K562 (cell line): ENCODE measurements around the gene FOXO3. TPM values are rescaled to one million over a fixed set of nuclear protein-coding genes. Genes with fewer than 3 reads are reported as not detected.

Experiments used
- ATAC-seq: fragments of 200-7000 bp; cut with Tn5 transposase; 3 replicates; pipeline ENCODE4 v1.9.1; 2020; ENCODE audit warnings: moderate library complexity
- BruUV-seq: library from RNA; stranded (reverse); fragments of 400-500 nt; replicated peaks from 2 replicates; lab custom pipeline; 2021; lab: Mats Ljungman, UMichigan
- CTCF ChIA-PET: fragments of 300-600 bp; formaldehyde crosslinking; extraction: SDS; loops from one replicate; lab custom pipeline; 2021; ENCODE audit warnings: low intra/inter-chr PET ratio; lab: Yijun Ruan, JAX
- POLR2A ChIA-PET: fragments of 300-600, 350-650 bp; sonication (Branson Sonifier 250); formaldehyde crosslinking; extraction: SDS; loops from one replicate; lab custom pipeline; 2021; ENCODE audit warnings: antibody characterized with exemption, inconsistent platforms; lab: Yijun Ruan, JAX
- DNase-seq, 4 experiments: peaks; one replicate each; pipeline versions ENCODE4 v3.0.0 to v3.0.0-alpha.2; 2011 to 2018; ENCODE audit warnings: low spot score in 3 of 4, mixed read lengths in 3 of 4; ENCODE audit errors: extremely low read depth in 1 of 4
- FAIRE-seq: peaks from 2 replicates; lab custom pipeline; 2011; peaks lifted over from hg19 to GRCh38; lab: Jason Lieb, UNC
- H2AFZ ChIP-seq: 2 replicates; pipeline ENCODE4 v1.6.0; 2011; ENCODE audit warnings: low read depth, low read length, control low read depth, inconsistent platforms
- H3K27ac ChIP-seq: fragments of 200-600 bp; 3 replicates; pipeline ENCODE4 v1.8.0; 2011; ENCODE audit warnings: low read depth, mild to moderate bottlenecking, control low read depth, inconsistent platforms, low read length, moderate library complexity, mixed read lengths; ENCODE audit errors: extremely low read depth
- H3K27me3 ChIP-seq, 2 experiments: fragments of 300-600 bp in 1 of 2; 2 replicates in 1 of 2; 3 replicates in 1 of 2; pipeline versions ENCODE4 v1.6.0 to v1.8.0; 2011; ENCODE audit warnings: inconsistent platforms in 2 of 2, low read length in 2 of 2, mild to moderate bottlenecking in 1 of 2, mixed read lengths in 1 of 2, moderate library complexity in 1 of 2; ENCODE audit not compliant: control insufficient read depth in 2 of 2, insufficient read depth in 2 of 2
- H3K36me3 ChIP-seq: fragments of 300-600 bp; 3 replicates; pipeline ENCODE4 v1.8.0; 2011; ENCODE audit warnings: mild to moderate bottlenecking, low read length, inconsistent platforms; ENCODE audit not compliant: control insufficient read depth, insufficient read depth
- H3K4me1 ChIP-seq, 2 experiments: fragments of 200-600 bp in 1 of 2; replicated peaks in 1 of 2; 2 replicates in 1 of 2; 3 replicates in 1 of 2; pipeline versions ENCODE4 v1.5.1 to v1.8.0; 2011; ENCODE audit warnings: inconsistent platforms in 2 of 2, low read length in 2 of 2, mild to moderate bottlenecking in 1 of 2, mixed read lengths in 1 of 2, moderate library complexity in 1 of 2; ENCODE audit not compliant: control insufficient read depth in 2 of 2, insufficient read depth in 2 of 2
- H3K4me2 ChIP-seq: 2 replicates; pipeline ENCODE4 v1.6.1; 2011; ENCODE audit warnings: low read length, control low read depth, inconsistent platforms, mixed read lengths; ENCODE audit not compliant: insufficient read depth
- H3K4me3 ChIP-seq: fragments of 200-600 bp; sonication (generic), shearing (Covaris generic); 2 replicates; pipeline ENCODE4 v1.5.1; 2016; ENCODE audit warnings: control low read depth, inconsistent platforms
- H3K79me2 ChIP-seq: fragments of 200-600 bp; 3 replicates; pipeline ENCODE4 v1.8.0; 2011; ENCODE audit warnings: low read length, inconsistent platforms; ENCODE audit not compliant: control insufficient read depth, insufficient read depth
- H3K9ac ChIP-seq, 2 experiments: 2 replicates each; pipeline versions ENCODE4 v1.6.0 to v1.6.1; 2011; ENCODE audit warnings: low read depth in 2 of 2, low read length in 2 of 2, control low read depth in 1 of 2, inconsistent platforms in 1 of 2, mild to moderate bottlenecking in 1 of 2, mixed read lengths in 1 of 2; ENCODE audit not compliant: insufficient read depth in 1 of 2
- H3K9me1 ChIP-seq: one replicate; pipeline ENCODE4 v1.6.0; 2011; ENCODE audit warnings: inconsistent platforms, mild to moderate bottlenecking, low read length, moderate library complexity; ENCODE audit not compliant: control insufficient read depth, insufficient read depth
- H3K9me3 ChIP-seq: replicated peaks from 2 replicates; pipeline ENCODE4 v1.5.1; 2011; ENCODE audit warnings: low read depth, low read length, inconsistent platforms; ENCODE audit not compliant: control insufficient read depth, insufficient read depth
- H4K20me1 ChIP-seq: replicated peaks from 2 replicates; pipeline ENCODE4 v1.6.1; 2011; ENCODE audit warnings: low read length, inconsistent platforms, mixed read lengths; ENCODE audit not compliant: control insufficient read depth, insufficient read depth
- CEBPB ChIP-seq: fragments of 450-650 bp; IDR thresholded peaks from 2 replicates; pipeline ENCODE4 v1.6.1; 2016; ENCODE audit warnings: missing genetic modification characterization, missing compliant biosample characterization
- CEBPG ChIP-seq, 3 experiments: fragments of 200-800 bp in 1 of 3; sonication (Bioruptor generic) in 1 of 3; sonication (generic) in 1 of 3; formaldehyde crosslinking in 1 of 3; IDR thresholded peaks in 2 of 3; conservative IDR thresholded peaks in 1 of 3; 2 replicates each; pipeline versions ENCODE4 v1.6.1 to v1.8.0; 2016 to 2022; ENCODE audit warnings: missing compliant biosample characterization in 2 of 3, missing genetic modification characterization in 2 of 3, mild to moderate bottlenecking in 1 of 3, missing genetic modification reagents in 1 of 3
- CSDE1 ChIP-seq, 2 experiments: fragments of 450-650 bp; IDR thresholded peaks; 2 replicates each; pipeline ENCODE4 v1.6.1; 2016; ENCODE audit warnings: mild to moderate bottlenecking in 1 of 2
- WGBS: fragments of 100-300 bp; shearing (Covaris generic); methylation state at CpG from one replicate; pipeline ENCODE4 v1.1.6; 2016; ENCODE audit warnings: low coverage, mixed read lengths; ENCODE audit not compliant: insufficient coverage; ENCODE audit errors: missing lambda C conversion rate; 5-methylcytosine and 5-hydroxymethylcytosine counted together
- in situ Hi-C: fragments of 300-500 bp; cut with MboI; formaldehyde crosslinking; loops from 4 replicates; pipeline ENCODE4 v1.15.0; 2018; ENCODE audit warnings: inconsistent platforms, mixed read lengths
- intact Hi-C: fragments of 100-400 bp; cut with micrococcal nuclease; formaldehyde crosslinking; loops from 2 replicates; pipeline ENCODE4 v1.14.2; 2022
- polyA plus RNA-seq, 8 experiments: library from polyadenylated mRNA; depleted of rRNA in 4 of 8; stranded (reverse) in 5 of 8; unstranded in 3 of 8; fragments of >200 nt; fragmentation: Nextera tagmentation in 2 of 8; fragmentation: Illumina TruSeq in 1 of 8; extraction: Ambion mirVana in 2 of 8; extraction: Trizol in 1 of 8; gene quantifications; 2 replicates each; pipeline versions ENCODE4 v1.2.1 to v1.2.3, GENCODE V29; 2011 to 2014; ENCODE audit warnings: inconsistent platforms in 1 of 8, missing spikeins in 1 of 8
- total RNA-seq, 7 experiments: library from RNA; depleted of rRNA in 6 of 7; stranded (reverse); fragments of >200 nt in 6 of 7; fragmentation: Illumina TruSeq in 2 of 7; extraction: Trizol in 2 of 7; gene quantifications; 2 replicates each; pipeline versions ENCODE4 v1.2.1 to v1.2.3, GENCODE V29; 2011 to 2021; ENCODE audit warnings: low replicate concordance in 1 of 7

FOXO3 gene
- total and polyA plus RNA-seq, 9 of the 15 experiments (the other 6 are each of a cell fraction or from before 2014, with no cell fraction given): 3.0 to 14.6 (median 6.0) TPM

DNA sequence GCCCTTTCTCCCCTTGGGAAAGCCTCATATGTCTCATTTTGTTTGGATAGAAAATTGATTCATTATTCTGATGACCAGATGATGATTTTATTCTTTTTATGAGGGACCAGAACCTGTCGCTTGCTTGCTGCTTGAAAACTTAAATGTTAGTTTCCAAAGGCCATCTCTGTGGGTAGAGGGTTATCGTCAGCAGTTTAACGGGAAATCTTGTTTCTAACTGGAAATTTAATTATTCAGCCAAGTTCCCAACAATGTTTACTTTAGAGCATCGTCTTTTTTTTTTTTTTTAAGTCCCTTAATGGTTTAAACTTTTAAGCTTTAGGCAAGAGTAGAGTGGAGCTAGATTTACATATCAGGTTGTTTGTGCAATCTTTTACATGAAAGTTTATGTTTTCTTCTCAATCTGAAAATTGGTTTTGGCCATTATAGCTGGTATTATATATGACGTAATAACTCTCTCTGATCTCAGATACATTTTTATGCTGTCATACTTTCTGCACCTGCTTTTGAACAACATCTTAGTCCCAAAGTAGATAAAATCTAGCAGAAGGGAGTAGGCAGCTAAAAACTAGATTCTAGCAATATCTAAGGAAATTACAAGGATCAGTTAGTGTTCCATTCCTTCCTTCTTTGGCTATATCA is 93.9 kb downstream of the FOXO3 start:
- no peak for ATAC-seq
- WGBS: 54% methylated on average over 5 of the region's 5 CpGs
- DNase-seq: no peak
- H3K9ac ChIP-seq: no peak overlapping the region
- H3K4me1 ChIP-seq: no peaks in the 10 kb centered on the region
- H3K9me3 ChIP-seq: no peaks in the 10 kb centered on the region
- in situ Hi-C loops (no loop called here), intact Hi-C loops (no loop called here)
- H3K4me2 ChIP-seq: no peak overlapping the region
- no peak overlapping the region for H2AFZ ChIP-seq
- CTCF ChIA-PET: no interaction called here
- H3K27ac ChIP-seq: no peak overlapping the region
- H3K9me1 ChIP-seq: no peaks in the 10 kb centered on the region
- no TSS peak for BruUV-seq
- TF ChIP-seq CEBPB (peak; percentile 49), CEBPG (CRISPR knock-in tag; IDR thresholded peaks at IDR 0.05) (no peak), CEBPG (tag; conservative IDR thresholded peaks at IDR 0.05 in 1 of 2, IDR thresholded peaks at IDR 0.05 in 1 of 2) (peak; percentile 30 to 55; a peak in 2 of 4 replicates), CSDE1 (IDR thresholded peaks at IDR 0.05) (no peak)
- no peaks in the 10 kb centered on the region for H3K27me3 ChIP-seq
- no peaks in the 10 kb centered on the region for H3K36me3 ChIP-seq
- no peak for FAIRE-seq
- H4K20me1 ChIP-seq: no peaks in the 10 kb centered on the region; the same call in 1 of the 2 replicates
- H3K4me3 ChIP-seq: no peak overlapping the region
- POLR2A ChIA-PET: interaction anchor here (0.6 to 1.1 kb wide), 2 partner anchors 48 to 64 kb away, joined by 3 to 6 read pairs; no protein-coding TSS in a partner anchor
- no peaks in the 10 kb centered on the region for H3K79me2 ChIP-seq
